A549 (cell line): ENCODE measurements around the gene PDE4D.
A peak's percentile ranks its signal among the peaks of the same experiment; 100 is the strongest.

Source experiments
- CBX2 ChIP-seq: fragments of 200-600 bp; sonication (generic); IDR thresholded peaks from 2 replicates; pipeline ENCODE4 v1.6.1; 2016; ENCODE audit warnings: low read depth, mild to moderate bottlenecking, borderline replicate concordance
- CBX8 ChIP-seq: fragments of 200-600 bp; sonication (generic); IDR thresholded peaks from 2 replicates; pipeline ENCODE4 v1.6.1; 2016
- CTCF ChIP-seq: fragments of >200 bp; sonication (Bioruptor Twin); formaldehyde crosslinking; IDR thresholded peaks from 3 replicates; pipeline ENCODE4 v1.5.1; 2016
- EP300 ChIP-seq, 2 experiments: fragments of >200 bp; sonication (Bioruptor Twin); formaldehyde crosslinking; IDR thresholded peaks; 2 replicates in 1 of 2; 3 replicates in 1 of 2; pipeline ENCODE4 v1.6.1; 2016 to 2017
- HMGXB4 ChIP-seq: fragments of 250-450 bp; sonication (Bioruptor Pico); IDR thresholded peaks from 2 replicates; pipeline ENCODE4 v1.5.0; 2021; ENCODE audit warnings: mild to moderate bottlenecking, moderate library complexity, borderline replicate concordance
- SMC3 ChIP-seq: fragments of >200 bp; sonication (Bioruptor Twin); formaldehyde crosslinking; IDR thresholded peaks from 3 replicates; pipeline ENCODE4 v1.6.1; 2018; ENCODE audit warnings: inconsistent platforms
- TF ChIP-seq, protein P1 (sequence below): fragments of >200 bp; sonication (Bioruptor Twin); formaldehyde crosslinking; IDR thresholded peaks from 3 replicates; pipeline ENCODE4 v1.6.1; 2016
- TF ChIP-seq, protein P2 (sequence below): IDR thresholded peaks from 2 replicates; pipeline ENCODE4 v1.6.1; 2012

GRCh38 chr5:59069438-59070079 lies 824.0 kb downstream of the PDE4D start:
- no peak for TF ChIP-seq SMC3
- no peak for TF ChIP-seq CTCF
- TF ChIP-seq EP300 (IDR thresholded peaks at IDR 0.05): peak in 1 of 2 experiments; percentile 48; a peak in 2 of 5 replicates
- TF ChIP-seq CBX8: no peak
- TF ChIP-seq HMGXB4 (CRISPR knock-in tag): no peak
- TF ChIP-seq, protein P1, sequence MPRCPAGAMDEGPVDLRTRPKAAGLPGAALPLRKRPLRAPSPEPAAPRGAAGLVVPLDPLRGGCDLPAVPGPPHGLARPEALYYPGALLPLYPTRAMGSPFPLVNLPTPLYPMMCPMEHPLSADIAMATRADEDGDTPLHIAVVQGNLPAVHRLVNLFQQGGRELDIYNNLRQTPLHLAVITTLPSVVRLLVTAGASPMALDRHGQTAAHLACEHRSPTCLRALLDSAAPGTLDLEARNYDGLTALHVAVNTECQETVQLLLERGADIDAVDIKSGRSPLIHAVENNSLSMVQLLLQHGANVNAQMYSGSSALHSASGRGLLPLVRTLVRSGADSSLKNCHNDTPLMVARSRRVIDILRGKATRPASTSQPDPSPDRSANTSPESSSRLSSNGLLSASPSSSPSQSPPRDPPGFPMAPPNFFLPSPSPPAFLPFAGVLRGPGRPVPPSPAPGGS: no peak
- no peak for TF ChIP-seq CBX2
- TF ChIP-seq, protein P2, sequence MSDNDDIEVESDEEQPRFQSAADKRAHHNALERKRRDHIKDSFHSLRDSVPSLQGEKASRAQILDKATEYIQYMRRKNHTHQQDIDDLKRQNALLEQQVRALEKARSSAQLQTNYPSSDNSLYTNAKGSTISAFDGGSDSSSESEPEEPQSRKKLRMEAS: peak; percentile 68
